ENCODE results near the gene CAMKK2. TPM values are rescaled to one million over a fixed set of nuclear protein-coding genes. Genes with fewer than 3 reads are reported as not detected.
A peak's percentile ranks its signal among the peaks of the same experiment; 100 is the strongest.

Gene CAMKK2
- total RNA-seq: 100 to 1,000 TPM in 1 of 4 donors, 10 to 100 TPM in 3; 17.5 to 155 (median 47.7) TPM

GRCh38 chr12:121296618-121297434, at the start of gene CAMKK2:
Gene CAMKK2, minus strand, starts transcription at chr12:121296709. Its CDS starts 22,183 bp downstream, at chr12:121274526.
- Histone ChIP-seq H3K36me3 (peaks cover 0 to 4% (median 0%) of the 10 kb centered on the region in 4 donors), H3K27me3 (no peaks in the 10 kb centered on the region), H3K9me3 (no peaks in the 10 kb centered on the region), H3K27ac (peak within 1 kb of the TSS; percentile 91 to 97 (median 94)), H3K4me1 (peaks cover 11 to 39% (median 27%) of the 10 kb centered on the region in 4 donors), H3K4me3 (peak within 1 kb of the TSS; percentile 79 to 100 (median 90))
- in situ Hi-C loops (cut with MboI; ENCODE audit: low pct_ligation_motif_present in 1 of 4, low pct_unique_long_range_greater_than_20kb in 1 of 4, low sequenced_read_pairs in 3 of 4) (no loop called here), intact Hi-C loops (cut with DNase I; ENCODE audit: low total_unique reads) (no loop called here)
- peak; percentile 68 to 79 (median 72) for TF ChIP-seq POLR2AphosphoS5 (IDR thresholded peaks at IDR 0.05)
- peak in 3 of 5 experiments; percentile 14 to 31 (median 27) for TF ChIP-seq CTCF (IDR thresholded peaks at IDR 0.05)
- peak; percentile 67 for TF ChIP-seq POLR2A (IDR thresholded peaks at IDR 0.05)
- TF ChIP-seq EP300 (IDR thresholded peaks at IDR 0.05; ENCODE audit: low read depth): no peak
- WGBS, 2 donors (ENCODE audit: low coverage in 1 of 2): 0% methylated on average over 54 of the region's 104 CpGs; no CpG with 5 or more reads in 1 of the 2 donors
- DNase-seq: peak; percentile 90

- in situ Hi-C loops (cut with MboI; ENCODE audit: low pct_ligation_motif_present in 1 of 4, low pct_unique_long_range_greater_than_20kb in 1 of 4, low sequenced_read_pairs in 3 of 4) (loop anchor here in 1 of 4 donors (25.0 kb wide), 1 partner anchor 92 kb away; no protein-coding TSS in a partner anchor), intact Hi-C loops (cut with DNase I; ENCODE audit: low total_unique reads) (no loop called here)
- H3K27me3 ChIP-seq: no peaks in the 10 kb centered on the region
- no peak overlapping the region for H3K27ac ChIP-seq
- TF ChIP-seq EP300 (IDR thresholded peaks at IDR 0.05; ENCODE audit: low read depth): no peak
- TF ChIP-seq CTCF (IDR thresholded peaks at IDR 0.05): no peak
- TF ChIP-seq POLR2A (IDR thresholded peaks at IDR 0.05): no peak
- no peak for TF ChIP-seq POLR2AphosphoS5 (IDR thresholded peaks at IDR 0.05)
- H3K9me3 ChIP-seq: no peaks in the 10 kb centered on the region
- H3K4me1 ChIP-seq: peaks cover 0 to 6% (median 0%) of the 10 kb centered on the region in 4 donors
- 29 to 54% methylated on average over 4 of the region's 4 CpGs for WGBS, 2 donors (ENCODE audit: low coverage in 1 of 2)
- no peak overlapping the region for H3K4me3 ChIP-seq
- DNase-seq: no peak
- peaks cover 0 to 56% (median 21%) of the 10 kb centered on the region in 4 donors for H3K36me3 ChIP-seq
Measured at GRCh38 chr12:121345151-121345815, 48.8 kb upstream of the CAMKK2 start.

- Histone ChIP-seq H3K4me3 (no peak overlapping the region), H3K27ac (no peak overlapping the region), H3K36me3 (peaks cover 0 to 56% (median 21%) of the 10 kb centered on the region in 4 donors), H3K4me1 (no peaks in the 10 kb centered on the region), H3K9me3 (no peaks in the 10 kb centered on the region), H3K27me3 (no peaks in the 10 kb centered on the region)
- intact Hi-C loops (cut with DNase I; ENCODE audit: low total_unique reads): no loop called here
- no peak for TF ChIP-seq EP300 (IDR thresholded peaks at IDR 0.05; ENCODE audit: low read depth)
- TF ChIP-seq CTCF (IDR thresholded peaks at IDR 0.05): no peak
- no peak for TF ChIP-seq POLR2AphosphoS5 (IDR thresholded peaks at IDR 0.05)
- TF ChIP-seq POLR2A (IDR thresholded peaks at IDR 0.05): no peak
- no peak for DNase-seq
- 83 to 92% methylated on average over 3 of the region's 3 CpGs for WGBS, 2 donors (ENCODE audit: low coverage in 1 of 2)
- in situ Hi-C loops (cut with MboI; ENCODE audit: low pct_ligation_motif_present in 1 of 4, low pct_unique_long_range_greater_than_20kb in 1 of 4, low sequenced_read_pairs in 3 of 4): loop anchor here in 1 of 4 donors (25.0 kb wide), 1 partner anchor 93 kb away; no protein-coding TSS in a partner anchor
Measured at GRCh38 chr12:121344506-121344905, 48.0 kb upstream of the CAMKK2 start.

- H3K4me3 ChIP-seq: no peak overlapping the region
- in situ Hi-C loops (cut with MboI; ENCODE audit: low pct_ligation_motif_present in 1 of 4, low pct_unique_long_range_greater_than_20kb in 1 of 4, low sequenced_read_pairs in 3 of 4) (loop anchor here (10.0 to 25.0 kb wide), 3 partner anchors 97 to 107 kb away; no protein-coding TSS in a partner anchor), intact Hi-C loops (cut with DNase I; ENCODE audit: low total_unique reads) (no loop called here)
- no peak overlapping the region for H3K27ac ChIP-seq
- peaks cover 0 to 52% (median 18%) of the 10 kb centered on the region in 4 donors for H3K36me3 ChIP-seq
- no peaks in the 10 kb centered on the region for H3K9me3 ChIP-seq
- no peaks in the 10 kb centered on the region for H3K27me3 ChIP-seq
- TF ChIP-seq EP300 (IDR thresholded peaks at IDR 0.05; ENCODE audit: low read depth) (no peak), POLR2AphosphoS5 (IDR thresholded peaks at IDR 0.05) (no peak), CTCF (IDR thresholded peaks at IDR 0.05) (no peak), POLR2A (IDR thresholded peaks at IDR 0.05) (no peak)
- H3K4me1 ChIP-seq: peaks cover 0 to 3% (median 1%) of the 10 kb centered on the region in 4 donors
- no peak for DNase-seq
- 82 to 98% methylated on average over 2 to 4 of the region's 4 CpGs for WGBS, 2 donors (ENCODE audit: low coverage in 1 of 2)
Measured at GRCh38 chr12:121337416-121337815, 40.9 kb upstream of the CAMKK2 start.

Data from transverse colon (tissue), 4 donors.